Heart left ventricle (tissue), 13 donors: ENCODE measurements around the gene ATF7.

Experiments used
- POLR2A ChIP-seq, 2 donors: fragments of 450-650 bp; IDR thresholded peaks; one replicate each; pipeline ENCODE4 v1.6.1; 2017; ENCODE audit warnings: antibody characterized with exemption in 2 of 2, mild to moderate bottlenecking in 2 of 2, moderate library complexity in 2 of 2
- TF ChIP-seq, protein P1 (sequence below), 12 donors: fragments of 200-600 bp; sonication (generic) in 4 of 12; IDR thresholded peaks; one replicate each; pipeline versions ENCODE4 v1.5.0 to v1.8.0; 2018 to 2022; ENCODE audit warnings: antibody characterized with exemption in 12 of 12, mild to moderate bottlenecking in 5 of 12
- donor health status: ischemic (EF 13 %, LVEDD 7.1; RV severe dilation, severe dysfunction).
- donor health status: DM: no; HTN: yes; CAD: no.
- donor health status: DM: no; HTN: no; CAD: no.
- donor health status: ischemic (EF 25% LVEDD 6.9; RV normal size, moderate dysfunction).
- donor health status: ischemic (EF 25% LVEDD 5.7; RV mildly dilated, moderate dysfunction).
- donor health status: ischemic (EF 35%, LVEDD 5.7; RV mildly dilated, moderate dysfunction).
- donor health status: nonischemic (EF 11% LVEDD 7.7; RV severe dilation, severe dysfunction).
- donor health status: DM: yes; HTN: yes; CAD: no.
- donor health status: PGD.
- donor health status: ischemic (EF 29% LVEDD 5.4; RV normal size, mild dysfunction).
- donor health status: nonischemic (EF 23%, LVEDD 6.1; RV moderate dilation, normal function).

DNA sequence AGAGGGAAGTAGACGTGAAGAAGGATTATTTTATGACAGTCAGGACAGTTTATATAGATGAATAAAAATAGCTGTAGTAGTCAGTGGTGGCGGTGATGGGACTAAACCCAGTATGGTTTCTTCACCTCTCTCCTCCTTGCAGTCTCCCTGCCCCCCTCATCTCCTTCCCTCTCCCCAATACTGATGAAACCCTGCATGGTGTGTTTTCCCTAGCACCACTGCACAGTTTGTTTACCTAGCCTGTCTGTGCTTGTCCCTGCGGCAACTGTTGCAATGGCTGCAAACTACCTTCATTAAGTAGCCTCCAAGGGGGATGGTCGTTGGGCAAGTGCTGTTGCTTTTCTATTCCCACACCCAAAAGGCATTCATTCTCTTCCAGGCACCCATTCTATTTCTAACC, 159.5 kb downstream of the ATF7 start:
- TF ChIP-seq, protein P1, sequence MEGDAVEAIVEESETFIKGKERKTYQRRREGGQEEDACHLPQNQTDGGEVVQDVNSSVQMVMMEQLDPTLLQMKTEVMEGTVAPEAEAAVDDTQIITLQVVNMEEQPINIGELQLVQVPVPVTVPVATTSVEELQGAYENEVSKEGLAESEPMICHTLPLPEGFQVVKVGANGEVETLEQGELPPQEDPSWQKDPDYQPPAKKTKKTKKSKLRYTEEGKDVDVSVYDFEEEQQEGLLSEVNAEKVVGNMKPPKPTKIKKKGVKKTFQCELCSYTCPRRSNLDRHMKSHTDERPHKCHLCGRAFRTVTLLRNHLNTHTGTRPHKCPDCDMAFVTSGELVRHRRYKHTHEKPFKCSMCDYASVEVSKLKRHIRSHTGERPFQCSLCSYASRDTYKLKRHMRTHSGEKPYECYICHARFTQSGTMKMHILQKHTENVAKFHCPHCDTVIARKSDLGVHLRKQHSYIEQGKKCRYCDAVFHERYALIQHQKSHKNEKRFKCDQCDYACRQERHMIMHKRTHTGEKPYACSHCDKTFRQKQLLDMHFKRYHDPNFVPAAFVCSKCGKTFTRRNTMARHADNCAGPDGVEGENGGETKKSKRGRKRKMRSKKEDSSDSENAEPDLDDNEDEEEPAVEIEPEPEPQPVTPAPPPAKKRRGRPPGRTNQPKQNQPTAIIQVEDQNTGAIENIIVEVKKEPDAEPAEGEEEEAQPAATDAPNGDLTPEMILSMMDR (IDR thresholded peaks at IDR 0.05): no peak
- TF ChIP-seq POLR2A (IDR thresholded peaks at IDR 0.05): no peak
